ENCODE data around the gene MYL11.

DNA sequence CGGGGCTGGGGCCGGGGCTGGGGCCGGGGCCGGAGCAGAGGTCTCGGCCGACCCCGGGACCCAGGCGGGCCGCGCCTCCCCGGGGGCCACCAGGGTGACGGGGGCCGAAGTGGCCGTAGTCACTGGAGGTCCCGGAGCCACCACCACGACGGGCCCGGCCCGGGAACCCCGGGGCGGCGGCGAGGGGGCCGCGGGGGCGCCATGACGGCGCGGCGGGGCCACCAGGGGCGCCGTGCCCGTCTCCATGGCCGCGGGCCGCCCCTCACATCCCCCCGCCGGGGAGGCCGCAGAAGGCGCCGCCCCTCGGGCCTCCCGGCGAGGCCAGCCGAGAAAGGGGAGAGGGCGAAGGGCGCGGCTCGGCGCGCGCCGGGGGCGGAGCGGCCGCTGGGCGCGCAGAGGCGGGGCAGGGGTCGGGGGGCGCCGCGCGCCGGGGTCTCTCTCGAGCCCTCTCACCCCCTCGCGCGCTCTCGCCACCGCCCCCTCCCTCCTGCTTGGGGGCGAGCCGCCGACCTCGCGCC is 4.6 kb upstream of the MYL11 start:
- TF ChIP-seq, protein P1, sequence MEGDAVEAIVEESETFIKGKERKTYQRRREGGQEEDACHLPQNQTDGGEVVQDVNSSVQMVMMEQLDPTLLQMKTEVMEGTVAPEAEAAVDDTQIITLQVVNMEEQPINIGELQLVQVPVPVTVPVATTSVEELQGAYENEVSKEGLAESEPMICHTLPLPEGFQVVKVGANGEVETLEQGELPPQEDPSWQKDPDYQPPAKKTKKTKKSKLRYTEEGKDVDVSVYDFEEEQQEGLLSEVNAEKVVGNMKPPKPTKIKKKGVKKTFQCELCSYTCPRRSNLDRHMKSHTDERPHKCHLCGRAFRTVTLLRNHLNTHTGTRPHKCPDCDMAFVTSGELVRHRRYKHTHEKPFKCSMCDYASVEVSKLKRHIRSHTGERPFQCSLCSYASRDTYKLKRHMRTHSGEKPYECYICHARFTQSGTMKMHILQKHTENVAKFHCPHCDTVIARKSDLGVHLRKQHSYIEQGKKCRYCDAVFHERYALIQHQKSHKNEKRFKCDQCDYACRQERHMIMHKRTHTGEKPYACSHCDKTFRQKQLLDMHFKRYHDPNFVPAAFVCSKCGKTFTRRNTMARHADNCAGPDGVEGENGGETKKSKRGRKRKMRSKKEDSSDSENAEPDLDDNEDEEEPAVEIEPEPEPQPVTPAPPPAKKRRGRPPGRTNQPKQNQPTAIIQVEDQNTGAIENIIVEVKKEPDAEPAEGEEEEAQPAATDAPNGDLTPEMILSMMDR (IDR thresholded peaks at IDR 0.05): no peak
- TF ChIP-seq KDM1A (IDR thresholded peaks at IDR 0.05; ENCODE audit: low read depth) (no peak; the same call in 1 of the 2 replicates), MYC (IDR thresholded peaks at IDR 0.05; ENCODE audit: borderline replicate concordance, low read length) (no peak), KDM5A (IDR thresholded peaks at IDR 0.05) (no peak), EP300 (IDR thresholded peaks at IDR 0.05) (no peak), FOSL2 (IDR thresholded peaks at IDR 0.05) (no peak), FOSL2 (CRISPR knock-in tag; IDR thresholded peaks at IDR 0.05) (no peak), NR3C1 (IDR thresholded peaks at IDR 0.05) (no peak)
- TF ChIP-seq, protein P2, sequence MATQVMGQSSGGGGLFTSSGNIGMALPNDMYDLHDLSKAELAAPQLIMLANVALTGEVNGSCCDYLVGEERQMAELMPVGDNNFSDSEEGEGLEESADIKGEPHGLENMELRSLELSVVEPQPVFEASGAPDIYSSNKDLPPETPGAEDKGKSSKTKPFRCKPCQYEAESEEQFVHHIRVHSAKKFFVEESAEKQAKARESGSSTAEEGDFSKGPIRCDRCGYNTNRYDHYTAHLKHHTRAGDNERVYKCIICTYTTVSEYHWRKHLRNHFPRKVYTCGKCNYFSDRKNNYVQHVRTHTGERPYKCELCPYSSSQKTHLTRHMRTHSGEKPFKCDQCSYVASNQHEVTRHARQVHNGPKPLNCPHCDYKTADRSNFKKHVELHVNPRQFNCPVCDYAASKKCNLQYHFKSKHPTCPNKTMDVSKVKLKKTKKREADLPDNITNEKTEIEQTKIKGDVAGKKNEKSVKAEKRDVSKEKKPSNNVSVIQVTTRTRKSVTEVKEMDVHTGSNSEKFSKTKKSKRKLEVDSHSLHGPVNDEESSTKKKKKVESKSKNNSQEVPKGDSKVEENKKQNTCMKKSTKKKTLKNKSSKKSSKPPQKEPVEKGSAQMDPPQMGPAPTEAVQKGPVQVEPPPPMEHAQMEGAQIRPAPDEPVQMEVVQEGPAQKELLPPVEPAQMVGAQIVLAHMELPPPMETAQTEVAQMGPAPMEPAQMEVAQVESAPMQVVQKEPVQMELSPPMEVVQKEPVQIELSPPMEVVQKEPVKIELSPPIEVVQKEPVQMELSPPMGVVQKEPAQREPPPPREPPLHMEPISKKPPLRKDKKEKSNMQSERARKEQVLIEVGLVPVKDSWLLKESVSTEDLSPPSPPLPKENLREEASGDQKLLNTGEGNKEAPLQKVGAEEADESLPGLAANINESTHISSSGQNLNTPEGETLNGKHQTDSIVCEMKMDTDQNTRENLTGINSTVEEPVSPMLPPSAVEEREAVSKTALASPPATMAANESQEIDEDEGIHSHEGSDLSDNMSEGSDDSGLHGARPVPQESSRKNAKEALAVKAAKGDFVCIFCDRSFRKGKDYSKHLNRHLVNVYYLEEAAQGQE (IDR thresholded peaks at IDR 0.05): no peak
